HG03045 (cell line): Measurements from ENCODE around the gene DNAAF6.
"Not testable (repeated sequence)": the region's sequence is repeated elsewhere in the genome, so short reads cannot be mapped to it uniquely, and the experiment has no call there.

Experiments used
- ATAC-seq: cut with Tn5 transposase; IDR thresholded peaks from one replicate; pipeline ENCODE4 v1.9.1; 2021; ENCODE audit warnings: mild to moderate bottlenecking, moderate library complexity; ENCODE audit not compliant: unreplicated experiment

The DNAAF6 gene

GRCh38 chrX:107205770-107206696 lies at the start of gene DNAAF6, which contains the start of gene NUP62CL:
Gene DNAAF6 (plus strand): TSS chrX:107206611. CDS start chrX:107212876, 6,265 bp downstream.
Gene NUP62CL (minus strand): TSS chrX:107206433. CDS start chrX:107175146, 31,287 bp downstream.
- ATAC-seq: peak; percentile 94

GRCh38 chrX:107157618-107158017 lies 48.8 kb upstream of the DNAAF6 start:
- not testable (repeated sequence) for ATAC-seq

DNA sequence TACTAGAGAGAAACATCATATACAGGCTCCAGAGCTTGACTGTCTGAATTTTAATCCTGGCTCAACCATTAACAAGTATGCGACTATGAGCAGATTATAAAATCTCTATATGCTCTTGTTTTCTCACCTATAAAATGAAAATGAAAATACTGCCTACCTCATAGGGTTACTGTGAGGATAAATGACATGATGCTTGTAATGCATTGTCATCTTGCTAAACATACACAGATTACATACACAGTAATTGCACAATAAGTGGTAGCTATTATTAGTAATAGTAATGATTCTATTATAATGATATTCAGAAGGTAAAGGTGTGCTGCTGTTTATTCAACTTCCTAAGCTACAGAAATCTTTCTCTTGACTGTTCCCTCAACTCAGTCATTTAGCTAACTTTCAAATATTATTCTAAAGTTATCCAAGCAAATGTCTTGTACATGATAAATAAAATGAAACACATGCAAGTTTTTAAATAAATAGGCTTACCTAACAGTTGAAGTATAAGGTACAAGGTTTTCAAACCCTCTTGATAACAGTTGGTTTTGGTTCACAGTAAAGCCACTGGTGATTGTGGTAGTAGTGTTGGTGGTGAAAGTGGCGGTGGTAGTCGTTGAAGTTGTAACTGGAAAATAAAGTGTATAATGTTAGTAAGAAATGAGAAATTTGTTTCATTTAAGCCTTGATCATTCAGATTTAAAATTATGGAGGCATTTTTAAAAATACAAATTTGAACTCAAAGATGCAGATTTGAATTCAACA lies 39.1 kb upstream of the DNAAF6 start:
- ATAC-seq: no peak

DNA sequence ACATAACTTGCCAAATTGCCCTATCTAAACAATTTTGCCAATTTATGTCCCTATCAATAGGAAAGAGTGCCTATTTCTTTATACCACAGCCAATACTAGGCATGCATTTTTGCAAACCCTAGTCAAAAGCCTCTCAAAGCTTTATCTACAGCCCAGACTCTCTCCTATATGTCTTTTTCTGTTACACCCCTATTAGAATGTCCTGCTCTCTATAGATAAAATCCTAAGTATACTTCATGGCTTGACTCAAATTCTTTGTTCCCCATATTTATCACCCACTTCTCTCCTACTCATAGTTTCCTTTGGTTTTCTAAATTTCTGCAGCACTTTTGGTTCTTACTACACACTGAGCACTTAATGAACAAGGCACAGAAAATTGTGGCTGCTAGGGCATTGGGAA lies 38.2 kb upstream of the DNAAF6 start:
- no peak for ATAC-seq

- ATAC-seq: no peak
Measured at GRCh38 chrX:107168712-107169111, 37.7 kb upstream of the DNAAF6 start.

GRCh38 chrX:107171369-107172102 lies 34.9 kb upstream of the DNAAF6 start:
- no peak for ATAC-seq

DNA sequence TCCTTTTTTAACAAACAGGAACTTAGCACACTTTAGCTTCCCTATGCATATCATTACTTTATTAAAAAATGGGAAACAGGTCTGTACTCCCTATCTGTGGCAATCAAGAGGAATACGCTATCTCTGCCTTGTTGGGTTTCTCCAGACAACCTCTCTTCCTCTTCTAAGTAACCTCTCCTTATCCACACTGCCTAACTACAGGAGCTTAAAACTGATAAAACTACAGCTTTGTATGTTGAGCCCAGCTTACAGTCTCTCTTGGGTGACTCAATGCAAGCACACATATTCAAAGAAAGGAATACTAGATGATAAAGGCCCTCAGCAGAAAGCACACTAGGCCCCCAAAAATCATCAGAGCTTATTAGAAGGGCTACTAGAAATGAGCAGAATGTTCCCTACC lies 9.1 kb upstream of the DNAAF6 start:
- ATAC-seq: no peak

- ATAC-seq: not testable (repeated sequence)
Measured at GRCh38 chrX:107198074-107198473, 8.3 kb upstream of the DNAAF6 start.

DNA sequence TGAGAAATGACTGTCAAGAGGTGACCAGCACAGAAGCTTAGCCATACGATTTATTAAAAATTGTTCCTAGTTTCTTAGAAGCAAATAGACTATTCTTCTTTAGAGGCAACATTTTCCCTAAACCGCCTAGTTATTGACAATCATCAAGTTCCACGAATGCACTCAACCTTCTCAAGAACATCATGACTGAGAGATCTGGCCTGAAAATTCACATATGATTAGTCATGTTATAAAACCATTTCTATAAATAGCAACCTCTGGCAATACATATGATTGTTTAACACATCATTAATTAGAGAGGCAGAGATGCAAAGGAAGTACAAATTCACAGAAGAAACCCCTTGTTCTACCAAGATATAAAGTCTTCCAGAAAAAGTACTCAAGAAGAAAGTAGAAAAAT lies 6.9 kb upstream of the DNAAF6 start:
- ATAC-seq: no peak

DNA sequence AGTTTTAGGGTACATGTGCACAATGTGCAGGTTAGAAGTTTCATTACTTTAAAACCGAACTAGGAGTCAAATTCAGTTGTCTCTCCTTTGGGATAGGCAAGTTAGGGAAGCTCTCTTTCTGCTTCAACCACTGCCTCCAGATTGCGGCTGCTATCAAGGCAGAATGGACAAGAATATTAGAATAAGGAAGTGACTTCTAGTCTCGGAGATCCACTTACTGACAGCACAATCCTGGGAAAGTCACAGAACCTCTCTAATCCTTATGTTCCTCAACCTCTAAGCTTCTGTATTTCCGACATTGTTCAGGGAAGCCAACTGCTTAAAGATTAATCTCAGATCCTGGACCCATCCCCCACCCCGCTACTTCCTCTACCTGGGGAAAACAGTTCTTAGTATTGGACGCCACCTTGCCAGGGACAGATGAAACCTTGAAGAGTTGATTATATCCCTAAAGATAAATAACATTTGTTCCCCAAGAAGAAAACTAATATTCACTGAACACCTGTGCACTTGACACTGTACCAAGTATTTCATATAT lies 2.3 kb upstream of the DNAAF6 start:
- no peak for ATAC-seq

DNA sequence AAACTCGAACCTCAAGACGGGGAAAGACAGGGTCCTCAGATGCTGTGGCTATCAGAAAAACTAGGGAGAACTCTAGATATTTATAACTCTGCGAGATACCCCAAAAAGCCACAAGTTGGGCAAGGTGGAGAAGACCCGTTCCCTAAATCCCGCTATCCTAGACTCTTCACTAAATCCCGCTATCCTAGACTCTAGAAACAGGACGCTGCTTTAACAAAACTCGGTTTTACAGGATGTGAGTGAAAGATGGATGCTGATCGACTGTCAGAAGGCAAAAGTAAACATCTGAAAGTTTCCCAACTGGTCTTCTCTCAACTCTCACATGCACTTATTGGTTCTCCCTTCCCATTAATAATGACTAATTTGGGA lies 270 bp downstream of the DNAAF6 start:
- no peak for ATAC-seq

DNA sequence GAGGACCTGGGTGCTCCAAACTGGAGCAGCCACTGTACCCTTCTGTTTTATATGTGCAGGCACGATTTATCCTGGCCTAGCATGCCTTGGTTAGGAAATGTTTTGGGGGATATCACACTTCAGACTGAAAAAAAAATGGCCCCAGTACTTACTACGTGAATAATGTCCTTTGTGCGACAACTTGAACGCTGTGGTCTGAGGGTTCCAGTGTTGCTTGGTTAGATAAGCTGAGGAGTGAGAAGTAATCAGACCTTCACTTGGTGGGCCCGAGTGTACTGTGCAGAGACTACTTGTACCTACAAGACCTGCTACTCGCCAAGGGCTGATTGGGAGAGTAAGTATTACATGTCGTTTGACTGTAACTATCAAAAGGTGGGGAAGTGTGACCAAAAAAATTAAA lies 678 bp downstream of the DNAAF6 start:
- no peak for ATAC-seq

DNA sequence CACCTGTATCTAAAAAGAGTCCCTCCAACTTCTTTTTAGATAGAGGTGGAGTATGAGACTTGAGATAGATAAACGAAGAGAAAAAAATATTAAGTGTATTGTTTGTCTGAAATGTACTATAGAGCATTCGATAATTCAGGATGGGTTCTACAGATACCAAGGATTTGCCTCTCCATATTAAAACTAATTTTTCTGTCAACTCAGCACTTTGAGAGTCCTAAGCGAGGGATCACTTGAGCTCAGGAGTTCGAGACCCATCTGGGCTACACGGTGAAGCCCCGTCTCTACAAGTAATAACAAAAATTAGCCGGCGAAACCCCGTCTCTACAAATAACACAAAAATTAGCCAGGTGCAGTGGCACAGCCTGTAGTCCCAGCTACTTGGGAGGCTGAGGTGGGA lies 1.5 kb downstream of the DNAAF6 start:
- no peak for ATAC-seq

- ATAC-seq: no peak
Measured at GRCh38 chrX:107213477-107213876, 7.1 kb downstream of the DNAAF6 start.

DNA sequence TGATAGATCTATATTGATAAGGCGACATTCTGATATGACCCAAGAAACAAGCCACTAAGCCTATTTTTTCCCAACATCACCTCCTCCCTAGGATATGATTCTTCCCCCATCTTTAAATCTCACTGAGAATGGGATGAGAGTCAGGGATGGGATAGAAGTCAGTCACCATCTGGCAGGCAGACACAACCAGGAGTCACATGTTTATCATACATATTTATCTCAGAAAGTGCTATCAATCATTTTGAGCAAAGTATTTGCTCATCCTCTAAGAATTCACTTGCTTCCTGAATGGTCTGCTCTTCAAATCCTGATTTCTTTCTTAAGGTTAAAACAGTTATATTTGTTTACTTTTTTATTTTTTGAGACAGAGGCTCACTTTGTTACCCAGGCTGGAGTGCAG lies 20.3 kb downstream of the DNAAF6 start:
- no peak for ATAC-seq

GRCh38 chrX:107227780-107228485 lies 21.5 kb downstream of the DNAAF6 start:
- no peak for ATAC-seq

DNA sequence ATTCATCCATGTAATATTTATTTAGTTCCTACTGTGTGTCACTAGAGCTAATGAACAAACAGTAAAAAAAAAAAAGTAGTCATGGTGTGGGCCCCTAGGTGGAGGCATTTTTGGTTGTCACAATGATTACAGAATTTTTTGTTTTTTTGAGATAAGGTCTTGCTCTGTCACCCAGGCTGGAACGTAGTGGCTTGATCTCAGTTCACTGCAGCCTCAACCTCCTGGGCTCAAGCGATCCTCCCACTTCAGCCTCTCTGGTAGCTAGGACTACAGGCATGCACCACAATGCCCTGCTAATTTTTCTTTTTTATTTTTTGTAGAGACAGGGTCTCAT lies 22.0 kb downstream of the DNAAF6 start:
- ATAC-seq: no peak

- ATAC-seq: no peak
Measured at GRCh38 chrX:107272431-107272921, 66.1 kb downstream of the DNAAF6 start.

DNA sequence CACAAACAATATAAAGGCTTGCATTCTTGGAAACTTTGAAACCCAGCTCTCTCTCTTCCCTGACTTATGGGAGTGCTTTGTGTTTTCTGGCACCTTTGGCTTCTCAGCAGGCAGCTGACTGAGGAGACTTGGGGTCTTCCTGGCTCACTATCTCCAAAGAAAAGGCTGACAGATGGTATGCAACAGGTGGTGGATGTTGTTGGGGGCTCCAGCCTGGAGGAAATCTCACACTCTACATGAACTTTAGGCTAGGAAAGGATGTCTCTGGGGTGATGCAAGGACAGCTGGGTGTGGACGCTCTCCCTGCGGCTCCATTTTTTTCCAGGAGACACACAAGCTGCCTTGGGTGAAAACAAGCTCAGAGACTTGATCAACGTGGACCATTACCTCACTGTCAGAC lies 67.4 kb downstream of the DNAAF6 start:
- no peak for ATAC-seq

- no peak for ATAC-seq
Measured at GRCh38 chrX:107288676-107289075, 82.3 kb downstream of the DNAAF6 start.
